Activated CD8-positive, alpha-beta memory T cell treated with anti-CD3 and anti-CD28 coated beads for 36 hours (primary cell): Measurements from ENCODE around the gene DDX1. TPM values are rescaled to one million over a fixed set of nuclear protein-coding genes. Genes with fewer than 3 reads are reported as not detected.
"Not testable (repeated sequence)": the region's sequence is repeated elsewhere in the genome, so short reads cannot be mapped to it uniquely, and the experiment has no call there.

ENCODE experiments used
- CTCF ChIA-PET: fragments of 350-600 bp; sonication (Branson Sonifier 250); formaldehyde crosslinking; loops from one replicate; lab custom pipeline; 2021; ENCODE audit warnings: antibody characterized with exemption; lab: Charles Lee
- POLR2A ChIA-PET: fragments of 350-600 bp; sonication (Branson Sonifier 250); formaldehyde crosslinking; loops from one replicate; lab custom pipeline; 2021; ENCODE audit warnings: antibody characterized with exemption; lab: Charles Lee
- total RNA-seq, 2 experiments: library from RNA; stranded (reverse); gene quantifications; one replicate each; pipeline ENCODE4 v1.2.3, GENCODE V29; 2021

The DDX1 gene
- total RNA-seq, 2 experiments from 2014 or later, result 130 to 131 TPM

GRCh38 chr2:15675456-15676195 is 84.0 kb downstream of the DDX1 start:
- CTCF ChIA-PET, result no interaction called here
- POLR2A ChIA-PET, result no interaction called here

- POLR2A ChIA-PET, result no interaction called here
- CTCF ChIA-PET, result no interaction called here
These were observed 85.6 kb downstream of the DDX1 start for GRCh38 chr2:15677141-15677843.

GRCh38 chr2:15678346-15678745 is 86.7 kb downstream of the DDX1 start:
- CTCF ChIA-PET, result no interaction called here
- POLR2A ChIA-PET, result no interaction called here

- CTCF ChIA-PET, result no interaction called here
- POLR2A ChIA-PET, result no interaction called here
These were observed 87.2 kb downstream of the DDX1 start for GRCh38 chr2:15678909-15679308.

- ChIA-PET POLR2A (no interaction called here), CTCF (no interaction called here)
These were observed 87.8 kb downstream of the DDX1 start for GRCh38 chr2:15679386-15679924.

- POLR2A ChIA-PET, CTCF ChIA-PET: not testable (repeated sequence)
These were observed 88.5 kb downstream of the DDX1 start for GRCh38 chr2:15680132-15680531.

Other genes with a start within 250 kb of the DDX1 start
- gene NBAS, start 30.5 kb upstream of the DDX1 start, total RNA-seq, result 10 to 100 TPM; 34.7 to 37.1 TPM